Measurements from ENCODE around the gene ESRRB.

The ESRRB gene

DNA sequence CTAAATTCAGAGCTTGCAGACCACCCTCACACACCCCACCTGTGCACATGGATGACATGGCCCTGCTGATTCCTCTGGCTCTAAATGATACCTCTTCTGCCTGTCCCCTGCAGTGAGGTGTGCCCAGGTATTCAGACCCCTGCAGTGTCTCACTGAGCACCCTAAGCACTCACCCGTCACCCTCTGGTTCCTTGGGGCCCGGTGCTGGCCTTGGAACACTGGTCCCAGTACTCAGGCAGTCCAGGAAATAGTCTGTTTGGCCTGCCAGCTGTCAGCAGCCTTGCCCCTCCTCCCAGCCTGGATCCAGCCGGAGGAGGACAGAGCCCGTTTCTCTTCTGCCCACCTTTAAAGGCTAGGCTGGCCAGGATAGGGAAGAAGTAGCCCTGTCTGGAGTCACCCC lies 44.9 kb downstream of the ESRRB start:
- no peak overlapping the region for H3K4me3 ChIP-seq
- DNase-seq (ENCODE audit: low spot score): no peak
- TF ChIP-seq, protein P1, sequence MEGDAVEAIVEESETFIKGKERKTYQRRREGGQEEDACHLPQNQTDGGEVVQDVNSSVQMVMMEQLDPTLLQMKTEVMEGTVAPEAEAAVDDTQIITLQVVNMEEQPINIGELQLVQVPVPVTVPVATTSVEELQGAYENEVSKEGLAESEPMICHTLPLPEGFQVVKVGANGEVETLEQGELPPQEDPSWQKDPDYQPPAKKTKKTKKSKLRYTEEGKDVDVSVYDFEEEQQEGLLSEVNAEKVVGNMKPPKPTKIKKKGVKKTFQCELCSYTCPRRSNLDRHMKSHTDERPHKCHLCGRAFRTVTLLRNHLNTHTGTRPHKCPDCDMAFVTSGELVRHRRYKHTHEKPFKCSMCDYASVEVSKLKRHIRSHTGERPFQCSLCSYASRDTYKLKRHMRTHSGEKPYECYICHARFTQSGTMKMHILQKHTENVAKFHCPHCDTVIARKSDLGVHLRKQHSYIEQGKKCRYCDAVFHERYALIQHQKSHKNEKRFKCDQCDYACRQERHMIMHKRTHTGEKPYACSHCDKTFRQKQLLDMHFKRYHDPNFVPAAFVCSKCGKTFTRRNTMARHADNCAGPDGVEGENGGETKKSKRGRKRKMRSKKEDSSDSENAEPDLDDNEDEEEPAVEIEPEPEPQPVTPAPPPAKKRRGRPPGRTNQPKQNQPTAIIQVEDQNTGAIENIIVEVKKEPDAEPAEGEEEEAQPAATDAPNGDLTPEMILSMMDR (IDR thresholded peaks at IDR 0.05): no peak
- H3K27ac ChIP-seq: no peak overlapping the region

DNA sequence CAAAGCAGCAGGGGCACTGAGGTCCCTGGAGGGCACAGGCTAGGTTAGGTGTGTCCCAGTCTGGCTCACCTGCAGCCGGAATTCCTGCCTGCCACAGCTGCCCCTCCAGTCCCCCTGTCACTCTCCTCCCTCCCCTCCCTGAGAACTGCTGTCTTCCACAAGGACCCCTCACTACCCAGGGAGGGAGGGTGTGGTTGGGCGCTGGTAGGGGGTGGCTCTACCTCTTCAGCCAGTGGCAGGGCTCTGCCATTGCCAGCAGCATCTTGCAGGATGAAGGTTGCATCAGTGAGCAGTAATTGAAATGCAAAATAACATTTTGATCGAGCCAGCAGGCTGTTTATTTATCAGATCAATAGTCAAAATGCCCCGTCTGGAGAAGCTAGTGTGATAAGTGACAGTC lies 45.7 kb downstream of the ESRRB start:
- H3K4me3 ChIP-seq: no peak overlapping the region
- TF ChIP-seq, protein P1 (IDR thresholded peaks at IDR 0.05): no peak
- no peak overlapping the region for H3K27ac ChIP-seq
- DNase-seq (ENCODE audit: low spot score): no peak

DNA sequence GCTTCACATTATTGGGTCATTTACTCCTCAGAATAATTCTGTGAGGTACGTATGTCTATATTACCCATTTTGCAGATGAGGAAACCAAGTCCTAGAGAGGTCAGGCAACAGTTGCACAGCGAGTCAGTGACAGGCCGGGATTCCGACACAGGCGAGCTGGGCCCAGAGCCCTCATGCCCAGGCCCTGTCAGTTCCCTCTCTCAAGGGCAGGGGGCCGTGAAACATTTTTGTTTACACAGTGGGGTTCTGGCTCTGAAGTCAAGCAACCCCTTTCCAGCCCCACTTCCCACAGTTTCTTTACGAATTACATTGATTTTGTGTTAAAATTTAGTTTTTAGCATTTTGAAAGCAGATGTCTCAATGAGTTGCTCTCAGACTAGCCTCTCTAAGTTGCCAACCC lies 46.7 kb downstream of the ESRRB start:
- TF ChIP-seq, protein P1 (IDR thresholded peaks at IDR 0.05): no peak
- Histone ChIP-seq H3K4me3 (no peak overlapping the region), H3K27ac (no peak overlapping the region)
- DNase-seq (ENCODE audit: low spot score): no peak

DNA sequence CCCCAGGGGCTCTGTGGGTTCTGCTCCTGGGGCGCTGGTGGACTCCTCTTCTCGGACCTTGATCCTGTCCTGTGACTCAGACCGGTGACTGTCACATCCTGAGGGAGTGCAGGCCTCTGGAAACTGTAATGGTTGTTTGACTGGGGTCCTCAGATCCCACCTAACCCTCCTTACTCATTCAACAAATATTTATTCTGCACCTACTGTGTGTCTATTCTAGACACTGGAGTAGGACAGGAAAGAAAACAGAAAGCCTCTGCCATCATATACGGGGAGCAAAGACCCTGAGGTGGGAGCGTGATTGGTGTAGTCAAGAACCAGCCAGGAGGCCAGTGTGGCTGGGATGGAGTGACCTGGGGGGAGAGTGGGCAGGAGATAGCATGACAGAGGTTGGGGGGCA lies 47.6 kb downstream of the ESRRB start:
- no peak overlapping the region for H3K4me3 ChIP-seq
- TF ChIP-seq, protein P1 (IDR thresholded peaks at IDR 0.05): no peak
- no peak for DNase-seq (ENCODE audit: low spot score)
- H3K27ac ChIP-seq: no peak overlapping the region

DNA sequence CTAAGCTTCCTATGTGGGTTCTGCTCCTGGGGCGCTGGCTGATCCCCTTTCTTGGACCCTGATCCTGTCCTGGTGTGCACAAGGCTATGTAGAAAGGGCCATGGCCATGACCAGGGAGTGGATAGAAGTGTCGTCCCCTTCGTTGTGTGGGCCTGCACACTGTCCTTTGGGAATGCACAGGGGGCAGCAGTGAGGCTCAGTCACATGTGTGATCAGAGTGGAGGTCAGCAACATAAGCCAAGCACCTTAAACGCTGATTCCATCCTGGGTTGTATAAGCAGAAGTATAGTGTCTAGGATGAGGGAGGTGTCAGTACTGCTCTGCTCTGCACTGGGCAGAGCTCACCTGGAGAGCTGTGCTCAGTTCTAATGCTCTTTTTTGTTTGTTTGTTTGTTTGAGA lies 48.4 kb downstream of the ESRRB start:
- no peak for DNase-seq (ENCODE audit: low spot score)
- Histone ChIP-seq H3K27ac (no peak overlapping the region), H3K4me3 (no peak overlapping the region)
- TF ChIP-seq, protein P1 (IDR thresholded peaks at IDR 0.05): no peak

DNA sequence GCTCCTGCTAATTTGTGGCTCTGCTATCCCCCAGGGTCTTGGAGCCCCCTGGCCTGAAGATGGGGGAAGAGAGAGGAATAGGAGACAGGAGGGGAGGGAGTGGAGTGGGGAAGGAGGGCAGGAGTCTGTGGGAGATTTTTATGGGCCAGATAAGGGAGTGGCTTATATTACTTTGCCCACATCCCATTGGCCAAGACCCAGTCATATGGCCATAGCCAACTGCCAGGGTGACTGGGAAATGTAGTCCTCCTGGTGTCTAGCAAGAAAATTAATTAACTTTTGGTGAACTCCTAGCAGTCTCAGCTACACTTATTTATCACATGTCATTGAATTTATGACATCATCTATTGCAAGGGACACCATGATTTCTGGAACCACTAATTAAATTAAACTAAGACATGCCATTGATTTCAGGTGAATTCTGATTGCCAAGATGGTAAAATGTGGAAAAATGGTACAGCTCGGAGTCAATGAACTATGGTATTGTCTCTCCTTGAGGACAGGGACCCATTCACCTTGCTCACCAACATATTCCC lies 50.3 kb downstream of the ESRRB start:
- DNase-seq (ENCODE audit: low spot score): no peak

DNA sequence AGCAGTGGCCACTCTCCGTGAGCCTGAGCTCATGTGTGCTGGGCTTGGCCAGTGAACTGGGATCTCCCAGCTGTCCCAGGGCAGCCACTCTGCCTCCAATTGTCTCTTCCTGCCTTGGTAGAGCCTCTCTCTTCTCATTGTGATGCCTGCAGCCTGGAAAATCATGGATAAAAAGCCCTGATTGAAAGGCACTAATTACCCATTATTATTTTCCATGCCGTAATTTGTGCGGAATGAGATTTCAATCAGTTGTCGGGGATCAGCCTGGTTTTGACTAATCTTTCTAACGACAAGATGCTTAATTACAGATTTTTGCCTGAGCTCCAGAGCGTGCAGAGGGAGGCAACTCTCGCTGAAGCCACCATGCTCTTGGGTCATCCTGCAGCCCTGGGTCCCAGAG lies 52.7 kb downstream of the ESRRB start:
- Histone ChIP-seq H3K27ac (no peak overlapping the region), H3K4me3 (no peak overlapping the region)
- DNase-seq (ENCODE audit: low spot score): no peak
- TF ChIP-seq, protein P1 (IDR thresholded peaks at IDR 0.05): no peak

More for the DNA sequence above, 50.3 kb downstream of the ESRRB start:
- Histone ChIP-seq H3K27ac (no peak overlapping the region), H3K4me3 (no peak overlapping the region)
- TF ChIP-seq, protein P1 (IDR thresholded peaks at IDR 0.05): no peak
